ENCODE results near the gene EFL1. TPM values are rescaled to one million over a fixed set of nuclear protein-coding genes. Genes with fewer than 3 reads are reported as not detected.

EFL1 gene
- total and polyA plus RNA-seq, 11 donors: 3.5 to 19.2 (median 15.6) TPM

GRCh38 chr15:82176542-82176941 is 86.0 kb downstream of the EFL1 start:
- no peak overlapping the region for H3K4me3 ChIP-seq
- ATAC-seq (no peak), DNase-seq (no peak)
- no peaks in the 10 kb centered on the region for H3K9me3 ChIP-seq
- H3K27ac ChIP-seq: no peak overlapping the region
- H3K4me1 ChIP-seq: peaks cover 0 to 14% (median 0%) of the 10 kb centered on the region in 12 donors
- TF ChIP-seq CTCF (IDR thresholded peaks at IDR 0.05) (no peak), POLR2A (IDR thresholded peaks at IDR 0.05) (no peak)
- H3K27me3 ChIP-seq: no peaks in the 10 kb centered on the region
- intact Hi-C loops (cut with DNase I): no loop called here
- H3K36me3 ChIP-seq: no peaks in the 10 kb centered on the region
- 97 to 100% (median 98%) methylated on average over 2 of the region's 2 CpGs for WGBS, 4 donors

- H3K27ac ChIP-seq: no peak overlapping the region
These were observed 87.9 kb downstream of the EFL1 start for GRCh38 chr15:82174471-82175235.

GRCh38 chr15:82173108-82173507 is 89.4 kb downstream of the EFL1 start:
- DNase-seq: no peak
- Histone ChIP-seq H3K4me3 (no peak overlapping the region), H3K4me1 (peaks cover 0 to 12% (median 0%) of the 10 kb centered on the region in 12 donors), H3K27ac (no peak overlapping the region), H3K27me3 (no peaks in the 10 kb centered on the region), H3K36me3 (no peaks in the 10 kb centered on the region), H3K9me3 (no peaks in the 10 kb centered on the region)
- TF ChIP-seq CTCF (IDR thresholded peaks at IDR 0.05) (no peak), POLR2A (IDR thresholded peaks at IDR 0.05) (no peak)
- ATAC-seq: no peak
- 94 to 95% (median 94%) methylated on average over 1 of the region's 1 CpG for WGBS, 4 donors
- intact Hi-C loops (cut with DNase I): no loop called here

More at GRCh38 chr15:82174471-82175235, 87.9 kb downstream of the EFL1 start:
- ATAC-seq (no peak), DNase-seq (no peak)
- Histone ChIP-seq H3K4me3 (no peak overlapping the region), H3K9me3 (no peaks in the 10 kb centered on the region), H3K27me3 (no peaks in the 10 kb centered on the region), H3K4me1 (peaks cover 0 to 14% (median 0%) of the 10 kb centered on the region in 12 donors), H3K36me3 (no peaks in the 10 kb centered on the region)
- 88 to 94% (median 92%) methylated on average over 5 of the region's 5 CpGs for WGBS, 4 donors
- TF ChIP-seq POLR2A (IDR thresholded peaks at IDR 0.05): no peak
- no peak for TF ChIP-seq CTCF (IDR thresholded peaks at IDR 0.05)
- intact Hi-C loops (cut with DNase I): no loop called here

GRCh38 chr15:82172506-82172905 is 90.0 kb downstream of the EFL1 start:
- no peaks in the 10 kb centered on the region for H3K27me3 ChIP-seq
- no peak overlapping the region for H3K27ac ChIP-seq
- intact Hi-C loops (cut with DNase I): no loop called here
- DNase-seq (no peak), ATAC-seq (no peak)
- WGBS, 4 donors: 96 to 98% (median 97%) methylated on average over 4 of the region's 4 CpGs
- H3K36me3 ChIP-seq: no peaks in the 10 kb centered on the region
- peaks cover 0 to 6% (median 0%) of the 10 kb centered on the region in 12 donors for H3K4me1 ChIP-seq
- H3K9me3 ChIP-seq: no peaks in the 10 kb centered on the region
- H3K4me3 ChIP-seq: no peak overlapping the region
- TF ChIP-seq CTCF (IDR thresholded peaks at IDR 0.05) (no peak), POLR2A (IDR thresholded peaks at IDR 0.05) (no peak)

All from heart left ventricle (tissue), 16 donors.